Activated effector memory CD4-positive, alpha-beta T cell treated with Interleukin-2 at 50 U/mL for 16 hours (primary cell): Measurements from ENCODE around the gene UGT2B10.

Experiments used
- DNase-seq: peaks from one replicate; pipeline ENCODE4 v3.0.0-alpha.2; 2020

The UGT2B10 gene

DNA sequence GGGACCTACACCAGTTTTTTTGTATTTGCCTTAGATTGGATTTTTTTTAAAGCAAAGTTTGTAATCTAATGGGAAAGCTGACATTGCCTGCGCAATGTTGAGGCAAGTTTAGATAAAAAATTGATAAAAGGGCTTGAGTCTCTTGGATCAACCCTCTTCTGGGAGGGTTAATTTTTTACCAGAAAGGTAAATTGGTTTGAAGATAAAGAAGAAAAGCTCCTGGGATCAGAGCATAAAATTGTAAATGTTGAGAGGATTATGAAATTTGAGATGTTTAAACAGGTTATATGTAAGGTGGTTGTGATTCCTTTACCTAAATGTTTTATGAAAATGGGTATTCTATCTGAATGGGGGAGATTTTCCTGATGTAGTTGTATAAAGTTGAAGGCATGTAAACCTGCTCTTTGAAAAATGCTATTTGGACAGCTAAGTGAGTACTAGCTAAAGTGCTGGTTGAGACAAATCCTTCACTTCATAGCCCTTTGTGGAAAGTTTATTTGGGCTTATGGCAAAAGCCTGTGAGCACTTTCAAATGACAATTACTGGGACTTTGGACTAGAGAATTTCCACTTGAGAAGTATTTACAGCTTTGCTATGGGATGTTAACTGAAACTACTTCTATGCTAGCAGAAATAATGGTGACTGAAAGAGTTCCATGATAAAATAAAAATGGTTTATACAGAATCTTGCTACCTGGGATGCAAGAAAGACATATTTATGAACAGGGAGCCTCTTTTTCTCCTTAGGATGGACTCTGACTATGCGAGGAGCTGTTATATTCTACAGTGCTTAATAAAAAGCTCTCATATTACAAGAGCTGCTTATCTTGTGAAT is 56.2 kb downstream of the UGT2B10 start:
- no peak for DNase-seq

DNA sequence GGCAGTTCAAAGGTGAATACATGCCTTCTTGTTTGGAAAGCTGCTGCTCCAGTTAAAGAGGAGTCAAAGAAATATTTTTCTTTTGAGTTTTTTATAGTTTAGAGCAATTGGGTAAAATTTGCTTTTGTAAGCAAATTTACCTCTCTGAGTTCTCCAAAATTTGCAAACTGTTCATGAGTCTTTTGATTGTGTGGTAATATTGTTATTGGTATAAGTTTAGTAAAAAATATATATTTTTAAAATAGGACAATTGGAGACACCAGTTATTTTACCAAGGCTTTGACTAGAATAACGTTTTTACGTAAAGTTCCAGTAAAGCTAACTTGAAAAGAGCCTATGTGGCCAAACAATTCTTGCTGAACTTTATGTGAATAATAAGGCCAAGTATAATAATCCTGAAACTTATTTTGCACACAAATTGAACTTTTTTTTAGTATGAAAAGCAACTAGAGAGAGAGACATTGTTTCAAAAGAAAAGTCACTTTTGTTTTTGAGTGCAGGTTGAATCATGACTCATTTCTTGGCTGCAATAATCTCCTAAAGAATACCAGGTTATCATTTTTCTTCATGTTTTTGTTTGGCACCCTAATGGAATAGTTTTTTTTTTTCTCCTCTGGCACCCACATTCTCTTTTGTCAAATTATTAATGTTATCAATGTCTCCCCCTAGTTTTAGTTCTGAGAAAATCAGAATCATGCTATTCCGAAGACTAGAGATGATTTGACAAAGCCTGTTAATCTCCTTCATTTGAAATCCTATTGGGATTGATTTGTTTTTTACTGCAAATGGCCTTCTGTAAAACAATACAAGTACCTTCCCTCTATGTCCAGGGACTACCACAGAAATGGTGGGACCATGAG is 57.1 kb downstream of the UGT2B10 start:
- DNase-seq: no peak

DNA sequence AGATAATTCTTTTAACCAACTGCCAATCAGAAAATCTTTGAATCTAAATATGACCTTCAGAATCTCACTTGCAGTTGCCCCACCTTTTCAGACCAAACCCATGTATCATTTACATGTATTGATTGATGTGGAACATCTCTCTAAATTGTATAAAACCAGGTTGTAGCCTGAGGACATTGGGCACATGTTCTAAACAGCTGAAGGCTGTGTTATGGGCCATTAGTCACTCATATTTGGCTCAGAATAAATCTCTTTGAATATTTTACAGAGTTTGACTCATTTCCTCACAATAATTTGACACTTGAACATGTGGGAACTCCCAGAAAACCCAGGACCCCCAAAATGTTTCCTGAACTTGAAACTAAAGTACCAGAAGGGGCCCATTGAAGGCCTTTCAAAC is 58.7 kb downstream of the UGT2B10 start:
- DNase-seq: no peak

GRCh38 chr4:68877555-68877954 is 61.8 kb downstream of the UGT2B10 start:
- DNase-seq: no peak

GRCh38 chr4:68878048-68878447 is 62.3 kb downstream of the UGT2B10 start:
- no peak for DNase-seq
